Right renal pelvis (tissue), 4 donors: Measurements from ENCODE around the gene RPRD1B. TPM values are rescaled to one million over a fixed set of nuclear protein-coding genes. Genes with fewer than 3 reads are reported as not detected.

Experiments used
- DNase-seq, 4 donors: peaks; one replicate each; pipeline ENCODE4 v3.0.0-alpha.2; 2013; ENCODE audit warnings: low read depth in 4 of 4, low spot score in 3 of 4, missing footprints in 1 of 4
- polyA plus RNA-seq, 4 donors: library from polyadenylated mRNA; unstranded; fragments of 120-200 nt; gene quantifications; one replicate each; pipeline ENCODE4 v1.2.1, GENCODE V29; 2013; ENCODE audit not compliant: insufficient read length in 4 of 4

The RPRD1B gene
- polyA plus RNA-seq, 4 donors: 34.3 to 42.6 (median 39.3) TPM

DNA sequence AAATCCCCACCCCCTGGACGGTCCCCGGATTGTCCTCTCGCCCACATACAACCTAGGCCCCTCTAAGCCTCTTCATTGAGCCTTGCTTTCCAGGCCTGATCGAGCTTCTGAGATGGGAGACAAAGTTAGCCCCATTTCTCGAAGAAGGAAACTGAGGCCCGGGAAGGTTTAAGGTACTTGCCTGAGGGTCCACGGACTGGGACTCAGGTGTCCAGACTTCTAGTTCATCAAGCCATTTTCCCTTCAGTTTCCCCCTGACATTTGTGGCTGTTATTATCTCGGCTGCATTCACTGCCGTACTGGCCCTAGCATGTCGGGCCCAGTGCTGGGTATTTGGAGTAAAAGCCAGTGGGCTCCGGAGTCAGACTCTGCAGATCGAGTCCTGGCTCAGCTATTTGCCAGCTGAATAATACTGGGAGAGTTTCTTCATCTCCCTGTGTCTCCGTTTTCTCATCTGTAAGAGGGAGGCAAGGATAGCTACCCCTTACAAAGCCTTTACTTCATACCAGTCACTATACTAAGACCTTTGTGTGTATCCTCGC, 633 bp downstream of the RPRD1B start:
- DNase-seq: no peak

DNA sequence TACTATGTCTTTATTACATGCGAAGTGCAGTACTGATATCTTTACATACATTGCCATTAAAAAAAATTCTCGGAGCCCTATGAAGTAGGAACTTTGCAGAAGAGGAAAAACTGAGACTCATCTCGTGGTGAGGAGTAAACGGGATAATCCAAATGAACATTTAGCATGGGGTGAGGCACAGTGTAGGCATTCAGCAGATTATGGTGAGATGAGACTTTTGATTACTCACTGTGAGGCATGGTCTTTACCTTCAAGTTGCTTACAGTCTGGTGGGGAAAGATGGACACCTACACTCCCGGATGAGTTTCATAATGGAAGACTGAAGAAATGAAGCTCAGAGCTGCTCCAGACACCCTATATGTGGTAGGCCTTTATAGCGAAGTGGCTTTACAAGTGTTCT, 1.4 kb downstream of the RPRD1B start:
- DNase-seq: no peak

DNA sequence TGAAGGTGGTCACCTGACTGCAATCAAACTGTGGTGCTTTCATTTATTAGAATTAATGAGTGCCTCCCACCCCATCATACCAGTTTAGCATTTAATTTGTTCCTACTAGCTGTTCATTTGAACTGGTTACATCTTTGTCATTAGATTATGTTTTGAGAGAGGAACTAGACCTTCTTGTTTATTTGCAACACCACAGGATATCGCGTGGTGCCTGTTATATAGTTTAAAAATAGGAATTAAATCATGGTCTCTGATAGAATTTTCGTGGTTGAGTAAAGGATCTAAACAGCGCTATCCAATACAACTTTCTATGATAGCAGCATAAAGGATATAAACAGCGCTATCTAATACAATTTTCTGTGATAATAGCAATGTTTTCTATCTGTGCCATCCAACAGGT, 2.8 kb downstream of the RPRD1B start:
- no peak for DNase-seq

DNA sequence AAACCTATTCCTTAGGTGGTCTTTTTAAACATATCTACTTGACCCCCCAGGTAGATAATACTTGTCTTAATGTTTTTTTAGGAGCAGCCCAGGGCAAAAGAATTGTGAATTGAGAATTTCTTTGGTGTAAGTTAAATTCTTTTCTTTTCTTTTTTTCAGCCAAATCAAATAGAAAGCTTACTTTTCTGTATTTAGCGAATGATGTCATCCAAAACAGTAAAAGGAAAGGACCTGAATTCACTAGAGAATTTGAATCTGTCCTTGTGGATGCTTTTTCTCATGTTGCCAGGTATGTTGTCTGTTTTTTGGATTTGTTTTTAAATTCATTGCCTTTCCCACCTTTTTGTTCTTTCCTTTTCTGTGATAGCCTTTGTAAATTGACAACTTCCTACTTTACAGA, 6.7 kb downstream of the RPRD1B start:
- DNase-seq: no peak

DNA sequence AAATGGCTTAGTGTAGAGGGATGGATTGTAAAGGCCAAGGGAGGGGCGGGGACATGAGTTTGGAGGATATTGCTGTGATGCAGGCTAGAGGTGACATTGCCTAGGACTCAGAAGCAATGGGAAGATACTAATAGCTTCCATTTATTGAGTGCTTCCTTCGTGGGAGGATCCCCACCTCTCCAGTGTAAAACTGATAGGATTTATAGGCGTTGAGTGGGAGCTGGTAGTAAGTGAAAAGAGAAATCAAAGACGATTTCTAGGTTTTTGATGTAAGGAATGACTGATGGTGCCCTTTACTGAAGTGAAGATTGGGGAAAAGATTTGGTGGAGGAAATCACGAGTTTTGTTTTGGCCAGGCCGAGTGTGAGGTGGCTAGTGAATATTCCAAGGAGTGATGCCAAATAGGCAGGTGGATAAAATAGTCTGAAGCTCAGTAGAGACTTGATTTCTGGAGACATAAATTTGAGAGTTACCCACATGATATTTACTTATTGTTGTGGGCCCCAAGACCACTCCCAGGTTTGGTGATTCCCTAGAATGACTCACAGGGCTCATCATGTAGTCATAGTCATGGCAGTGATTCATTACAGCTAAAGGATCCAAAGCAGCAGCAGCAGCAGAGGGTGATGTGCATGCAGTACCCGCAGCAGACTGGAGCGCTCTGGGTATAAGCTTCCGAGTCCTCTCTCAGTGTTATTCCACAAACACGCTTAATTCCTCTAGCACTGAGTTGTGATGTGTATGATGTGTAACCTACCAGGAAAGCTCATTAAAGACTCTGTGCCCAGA, 10.2 kb downstream of the RPRD1B start:
- no peak for DNase-seq

DNA sequence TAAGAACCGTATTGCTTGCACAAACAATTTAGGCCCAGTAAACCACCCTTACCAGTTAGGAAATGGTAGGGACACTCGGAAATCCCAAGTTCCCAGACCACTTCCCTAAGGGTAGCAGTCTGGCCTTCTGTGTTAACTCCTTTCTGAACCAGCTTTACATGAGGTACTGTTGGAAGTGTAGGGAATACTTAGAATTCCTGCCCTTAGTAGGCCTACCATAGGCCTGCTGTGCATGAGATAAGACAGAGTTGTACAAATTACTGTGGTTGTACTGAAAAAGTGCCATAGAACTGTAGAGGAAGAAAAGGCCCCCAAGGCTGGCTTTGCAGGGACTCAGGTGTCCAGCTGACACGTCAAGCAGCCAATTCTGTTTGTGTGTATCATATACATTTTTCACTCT, 11.1 kb downstream of the RPRD1B start:
- DNase-seq: no peak

DNA sequence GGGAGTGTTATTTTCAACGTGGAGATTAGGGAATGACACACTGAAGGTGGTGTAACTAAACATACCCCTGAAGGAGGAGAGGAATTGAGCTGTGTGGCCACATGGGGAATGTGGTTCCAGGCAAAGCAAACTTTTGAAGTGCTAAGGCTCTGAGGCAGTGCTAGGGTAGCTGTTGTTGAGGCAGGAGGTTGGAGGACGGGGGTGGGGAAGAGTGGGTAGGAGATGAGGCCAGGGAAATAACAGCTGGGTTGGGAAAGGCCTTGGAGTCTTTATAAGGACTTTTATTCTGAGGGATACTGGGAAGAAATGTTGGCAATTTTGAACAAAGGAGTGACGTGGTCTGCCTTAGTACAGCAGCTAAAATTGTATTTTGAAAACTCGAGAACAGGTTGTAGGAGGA, 13.0 kb downstream of the RPRD1B start:
- no peak for DNase-seq

DNA sequence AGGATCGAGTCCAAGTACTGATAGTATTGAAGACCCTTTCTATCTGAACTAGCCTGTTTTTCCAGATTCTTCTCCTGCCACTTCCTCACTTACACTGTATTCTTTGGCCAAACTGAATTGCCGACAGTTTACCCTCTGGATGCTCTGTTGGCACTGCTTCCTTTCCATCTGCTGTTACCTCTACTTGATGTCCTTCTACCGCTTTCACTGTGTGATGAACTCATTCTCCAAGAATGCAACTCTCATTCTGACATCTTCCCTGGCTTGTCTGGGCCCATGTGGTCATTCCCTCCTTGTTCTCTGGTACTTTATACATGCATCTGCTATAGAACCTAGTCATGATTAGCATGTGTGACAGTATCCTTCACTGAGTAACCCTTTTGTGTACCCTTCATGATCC, 16.3 kb downstream of the RPRD1B start:
- DNase-seq: no peak

DNA sequence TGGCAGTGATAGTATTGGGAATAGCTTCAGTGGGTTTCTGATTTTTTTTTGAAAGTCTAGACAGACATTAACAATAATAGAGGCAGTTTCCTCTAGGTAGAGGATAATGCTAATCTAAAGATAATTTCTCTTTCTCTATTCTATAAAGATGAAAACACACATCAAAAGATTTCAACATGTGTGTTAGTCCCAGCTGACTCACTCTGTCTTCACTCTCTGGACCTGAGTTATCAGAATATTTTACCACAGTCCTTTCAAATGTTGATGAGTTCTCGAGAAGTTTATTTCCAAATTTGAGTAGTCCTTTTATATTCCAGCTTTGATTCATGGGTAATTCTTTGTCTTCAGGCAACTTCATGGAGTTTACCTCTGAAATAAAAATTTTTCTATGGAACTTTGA, 17.1 kb downstream of the RPRD1B start:
- DNase-seq: no peak

DNA sequence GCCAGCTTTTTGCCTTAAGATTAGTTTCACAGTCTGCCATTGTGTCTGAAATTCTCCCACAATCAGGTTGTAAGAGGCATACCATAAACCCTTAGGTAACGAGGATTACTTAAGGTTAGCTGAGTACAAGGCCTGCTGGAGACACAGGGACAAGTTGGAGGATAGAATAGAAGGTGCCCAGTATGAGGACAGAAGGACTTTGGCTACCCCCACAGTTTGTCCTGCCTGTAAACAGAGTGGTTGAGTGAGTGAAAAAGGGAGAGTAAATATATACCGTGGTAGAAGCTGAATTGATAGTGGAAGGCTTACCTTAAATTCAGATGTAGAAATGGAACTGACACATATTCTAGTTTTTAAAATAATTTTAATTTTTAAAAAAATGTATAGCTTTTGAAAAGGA, 19.3 kb downstream of the RPRD1B start:
- DNase-seq: no peak

DNA sequence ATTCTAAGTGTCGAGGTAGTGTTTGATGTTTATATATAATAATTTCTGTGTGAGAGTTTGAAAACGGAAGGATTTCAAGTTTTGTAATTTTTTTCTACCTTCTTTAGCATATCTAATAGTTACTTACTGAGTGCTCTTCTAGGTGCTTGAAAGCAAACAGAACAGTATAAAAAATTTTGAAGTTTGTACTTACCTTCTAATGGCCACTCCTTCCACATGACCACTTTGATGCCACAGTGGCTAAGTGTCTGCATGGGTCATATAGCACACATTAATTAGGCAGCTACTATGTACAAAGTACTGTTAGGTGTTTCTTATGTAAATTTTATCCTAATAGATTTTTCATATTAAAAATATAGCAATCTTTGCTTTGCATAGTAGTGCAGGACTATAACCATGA, 21.1 kb downstream of the RPRD1B start:
- no peak for DNase-seq

DNA sequence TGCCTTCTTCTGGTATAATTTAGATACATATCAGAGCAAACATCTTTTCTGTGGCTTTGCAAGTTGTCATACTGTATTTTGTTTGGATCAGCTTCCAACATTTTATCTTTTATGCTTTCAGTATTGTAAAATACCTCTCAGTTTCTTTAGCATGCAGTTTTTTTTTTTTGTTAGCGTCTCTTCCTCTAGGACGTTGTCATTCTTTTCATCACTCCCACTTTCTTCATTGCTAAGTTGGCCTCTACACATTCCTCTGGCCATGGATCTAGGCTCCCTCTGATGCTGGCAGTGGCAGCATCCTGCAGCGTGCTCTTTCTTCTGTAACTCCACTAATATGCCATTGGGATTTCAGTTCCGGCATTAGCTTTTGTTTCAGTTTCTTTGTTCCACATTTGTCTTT, 21.7 kb downstream of the RPRD1B start:
- no peak for DNase-seq

DNA sequence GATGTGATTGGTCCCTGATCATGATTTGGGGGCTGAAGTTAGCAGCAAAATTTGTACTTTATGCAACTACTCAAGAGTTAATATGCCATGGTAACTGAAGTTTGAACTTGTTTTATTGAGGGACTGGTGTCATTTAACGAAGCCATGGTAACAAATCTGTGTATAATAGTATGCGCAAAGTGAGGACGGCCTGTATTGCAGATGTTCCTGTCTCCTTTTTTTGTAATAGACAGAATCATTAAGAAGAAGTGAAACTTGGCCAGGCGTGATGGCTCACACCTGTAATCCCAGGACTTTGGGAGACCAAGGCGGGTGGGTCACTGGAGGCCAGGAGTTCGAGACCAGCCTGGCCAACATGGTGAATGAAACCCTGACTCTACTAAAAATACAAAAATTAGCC, 22.3 kb downstream of the RPRD1B start:
- no peak for DNase-seq

DNA sequence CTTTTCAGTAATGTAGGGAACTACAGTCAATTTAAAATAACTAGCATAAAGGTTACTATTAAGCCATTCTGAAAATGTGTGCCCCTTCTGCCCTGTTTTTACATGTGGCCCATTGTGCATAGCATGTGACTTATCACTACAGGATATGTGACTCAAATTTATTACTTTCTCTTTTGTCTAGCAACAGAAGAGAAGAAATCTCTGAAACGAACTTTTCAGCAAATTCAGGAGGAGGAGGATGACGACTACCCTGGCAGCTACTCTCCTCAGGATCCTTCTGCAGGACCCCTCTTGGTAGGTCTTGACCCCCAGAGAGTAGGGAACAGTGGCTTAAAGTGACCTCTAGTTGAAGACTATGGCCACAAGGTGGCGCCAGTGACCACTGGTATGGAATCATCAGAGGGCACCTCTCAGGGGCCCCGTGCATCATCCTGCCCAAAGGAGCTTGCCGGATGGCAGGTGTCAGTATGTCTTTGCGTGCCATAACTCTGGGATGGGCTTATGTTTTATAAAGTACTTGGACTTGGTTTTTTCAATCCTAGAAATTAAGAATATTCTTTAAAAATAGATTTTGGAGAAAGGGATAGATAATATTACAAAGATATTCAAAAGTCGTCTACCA, 23.9 kb downstream of the RPRD1B start:
- DNase-seq: peak; percentile 55 to 65 (median 59)

DNA sequence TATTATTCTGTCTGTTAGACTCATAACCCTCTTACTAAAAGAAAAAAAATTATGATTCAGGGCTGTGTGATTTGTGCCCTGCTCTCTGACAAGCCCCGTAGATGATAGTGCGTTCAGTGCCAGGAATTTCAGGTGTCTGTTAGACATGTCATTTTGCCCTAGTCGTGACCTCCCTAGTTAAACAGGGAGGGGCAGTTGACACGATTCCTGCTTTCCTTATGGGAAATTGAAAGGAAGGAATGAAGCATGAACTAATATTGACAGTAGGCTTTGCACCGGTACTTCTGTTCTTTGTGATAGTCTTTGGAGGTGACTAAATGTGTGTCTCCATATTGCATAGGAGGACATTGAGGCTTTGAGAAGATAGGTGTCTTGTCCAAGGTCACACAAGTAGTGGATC, 26.3 kb downstream of the RPRD1B start:
- DNase-seq: no peak

DNA sequence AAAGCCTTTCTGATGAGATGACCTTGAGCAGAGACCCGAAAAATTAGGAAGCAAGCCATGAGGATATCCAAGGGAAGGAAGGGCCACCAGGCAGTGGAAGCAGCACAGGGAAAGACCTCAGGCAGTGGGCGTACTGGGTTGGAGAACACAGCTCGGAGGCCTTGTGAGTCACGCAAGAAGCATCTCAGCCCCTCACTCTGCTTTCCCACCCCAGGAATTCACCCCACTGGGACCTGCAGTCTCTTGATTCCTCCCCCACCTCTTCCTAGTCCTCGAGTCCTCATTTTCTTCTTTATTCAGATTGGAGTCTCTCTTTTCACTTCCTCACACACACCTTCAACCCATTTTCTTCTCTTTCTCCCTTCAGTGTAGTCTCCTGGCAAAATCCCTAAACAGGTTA, 27.0 kb downstream of the RPRD1B start:
- DNase-seq: no peak

DNA sequence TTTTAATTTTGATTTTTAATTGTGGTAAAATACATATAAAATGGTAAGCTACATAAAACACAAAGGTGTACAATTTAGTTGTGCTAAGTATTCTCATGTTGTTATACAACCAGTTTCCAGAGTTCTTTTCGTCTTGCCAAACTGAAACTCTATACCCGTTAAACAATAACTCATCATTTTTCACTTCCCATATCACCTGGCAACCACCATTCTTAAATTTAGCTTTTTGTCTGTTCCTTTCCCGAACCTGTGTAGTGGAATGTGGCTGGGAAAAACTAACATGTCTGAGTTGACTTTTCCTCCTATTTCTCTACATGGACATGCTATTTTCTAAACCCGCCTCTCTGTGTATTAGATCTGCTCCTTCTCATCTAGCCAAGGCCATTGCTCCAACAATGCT, 27.6 kb downstream of the RPRD1B start:
- DNase-seq: no peak

DNA sequence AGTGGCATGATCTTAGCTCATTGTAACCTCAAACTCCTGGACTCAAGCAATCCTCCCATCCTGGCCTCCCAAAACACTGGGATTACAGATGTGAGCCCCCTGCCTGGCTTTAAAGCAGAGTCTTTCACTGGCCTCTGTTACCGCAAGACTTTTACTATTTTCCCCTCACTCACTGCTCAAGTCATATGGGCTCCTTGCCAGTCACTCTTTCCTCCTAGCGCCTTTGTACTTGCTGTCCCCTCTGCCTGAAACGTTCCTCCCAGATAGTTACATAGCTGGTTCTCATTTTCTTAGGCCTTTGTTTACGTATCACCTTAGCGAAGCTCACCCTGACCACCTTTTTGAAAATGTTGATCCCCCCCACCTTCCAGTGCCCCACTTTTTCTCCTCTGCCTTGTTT, 29.3 kb downstream of the RPRD1B start:
- no peak for DNase-seq

DNA sequence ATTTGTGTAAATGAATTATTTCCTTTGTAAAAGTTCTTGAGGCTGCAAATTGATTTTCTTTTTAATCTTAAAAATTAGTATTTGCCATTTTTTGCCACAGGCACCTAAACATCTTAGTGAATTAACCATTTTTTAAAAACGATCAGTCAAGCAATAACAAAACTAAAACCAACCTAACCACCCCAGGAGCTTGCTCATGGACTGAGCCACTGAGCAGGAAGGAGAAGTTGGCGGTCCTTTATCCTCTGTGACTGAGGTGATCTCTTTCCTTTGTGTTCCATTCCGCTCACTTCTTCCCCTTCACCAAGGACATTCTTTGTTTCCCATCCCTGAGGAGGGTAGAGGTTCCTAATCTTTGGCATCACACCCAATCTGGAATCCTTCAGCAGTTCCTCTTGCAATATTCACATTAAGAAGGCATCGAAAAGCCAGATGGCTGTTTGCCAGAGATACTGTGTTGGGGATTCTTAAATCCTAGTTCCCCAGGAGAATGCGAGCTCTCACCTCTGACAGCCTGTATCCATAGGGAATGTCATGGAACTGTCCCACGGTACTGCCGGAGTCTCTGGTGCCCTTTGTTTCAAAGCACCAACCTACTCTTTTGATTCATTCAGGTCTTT, 30.5 kb downstream of the RPRD1B start:
- DNase-seq: no peak

DNA sequence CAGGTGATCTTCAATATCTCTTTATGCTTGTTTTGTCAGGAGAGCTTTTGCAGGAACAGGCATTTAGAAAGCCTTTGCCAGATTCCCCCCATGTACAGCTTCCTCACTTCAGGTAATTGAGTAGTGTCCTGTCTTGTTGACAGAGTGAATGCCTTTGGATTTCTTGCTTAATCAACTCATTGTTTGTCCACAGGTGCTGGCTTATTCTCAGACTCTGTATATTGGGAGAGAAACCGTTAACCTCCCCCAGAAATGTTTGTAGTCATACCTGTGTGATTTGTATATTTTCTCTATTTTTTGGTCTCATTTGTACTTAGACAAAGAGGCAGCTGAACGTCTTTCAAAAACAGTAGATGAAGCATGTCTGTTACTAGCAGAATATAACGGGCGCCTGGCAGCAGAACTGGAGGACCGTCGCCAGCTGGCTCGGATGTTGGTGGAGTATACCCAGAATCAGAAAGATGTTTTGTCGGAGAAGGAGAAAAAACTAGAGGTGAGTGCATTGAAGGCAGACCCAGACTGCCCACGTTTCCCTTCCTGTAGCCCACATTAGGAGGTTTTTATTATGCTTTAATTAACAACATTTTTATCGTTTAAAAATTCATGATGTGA, 32.3 kb downstream of the RPRD1B start:
- DNase-seq: no peak

DNA sequence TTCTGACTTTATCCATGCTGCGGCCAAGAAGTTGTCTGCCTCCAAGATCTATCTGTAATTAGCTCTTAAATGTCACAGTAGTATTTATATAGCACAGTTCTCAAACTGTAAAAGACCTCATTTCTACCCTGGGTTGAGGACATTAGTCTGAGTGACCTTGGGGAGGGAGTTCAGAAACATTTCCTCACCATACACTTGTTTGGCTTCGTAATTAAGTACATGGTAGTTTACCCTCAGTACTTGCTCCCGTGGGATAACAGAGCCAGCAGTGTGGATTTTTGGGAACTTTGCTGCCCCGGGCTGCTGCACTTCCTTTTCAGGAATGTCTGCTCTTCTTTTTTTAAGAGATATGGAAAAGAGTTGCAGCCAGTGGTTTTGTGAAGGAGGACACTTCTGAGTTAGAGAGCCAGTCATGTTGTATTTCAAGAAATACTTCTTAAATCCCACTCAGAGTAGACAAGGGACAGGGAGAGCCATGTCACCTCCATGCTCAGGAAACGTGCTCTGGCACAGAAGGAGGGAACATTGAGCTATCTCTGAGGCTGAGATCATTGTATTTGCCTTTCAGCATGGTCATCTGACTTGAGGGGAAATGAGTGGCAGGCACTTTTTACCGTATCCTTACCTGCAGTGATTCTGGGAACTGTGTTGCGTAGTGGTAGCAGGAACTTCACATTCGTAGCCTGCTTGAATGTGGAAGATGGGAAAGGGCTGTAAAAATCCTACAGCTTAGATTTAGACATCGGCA, 33.6 kb downstream of the RPRD1B start:
- no peak for DNase-seq
